A673 (cell line): ENCODE data around the gene IL15.

Experiments used
- EZH2 ChIP-seq: fragments of 200-600 bp; sonication (generic); IDR thresholded peaks from 2 replicates; pipeline ENCODE4 v1.6.1; 2017; ENCODE audit warnings: borderline replicate concordance, low read depth, mild to moderate bottlenecking, mixed read lengths, antibody characterized with exemption, low read length; ENCODE audit not compliant: poor library complexity, severe bottlenecking
- TF ChIP-seq, protein P1 (sequence below): fragments of 300-800, 200-600 bp; sonication (generic); conservative IDR thresholded peaks from 2 replicates; pipeline ENCODE4 v1.5.1; 2017; ENCODE audit warnings: low read depth, mild to moderate bottlenecking, antibody characterized with exemption, low read length, moderate library complexity, mixed read lengths

DNA sequence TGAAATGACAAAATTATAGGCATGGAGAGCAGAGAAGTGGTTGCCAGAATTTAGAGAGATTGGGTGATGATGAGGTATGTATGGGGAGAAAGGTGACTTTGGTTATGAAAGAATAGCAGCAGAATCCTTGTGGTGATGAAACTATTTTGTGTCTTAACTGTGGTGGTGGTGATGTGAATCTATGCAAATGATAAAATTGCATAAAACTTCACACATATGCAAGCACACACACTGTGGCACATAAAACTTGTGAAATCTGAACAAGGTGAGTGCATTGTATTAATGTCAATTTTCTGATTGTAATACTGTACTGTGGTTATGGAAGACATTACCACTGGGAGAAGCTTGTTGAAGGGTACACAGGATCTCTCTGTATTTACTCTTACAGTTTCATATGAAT, 91.0 kb downstream of the IL15 start:
- TF ChIP-seq, protein P1, sequence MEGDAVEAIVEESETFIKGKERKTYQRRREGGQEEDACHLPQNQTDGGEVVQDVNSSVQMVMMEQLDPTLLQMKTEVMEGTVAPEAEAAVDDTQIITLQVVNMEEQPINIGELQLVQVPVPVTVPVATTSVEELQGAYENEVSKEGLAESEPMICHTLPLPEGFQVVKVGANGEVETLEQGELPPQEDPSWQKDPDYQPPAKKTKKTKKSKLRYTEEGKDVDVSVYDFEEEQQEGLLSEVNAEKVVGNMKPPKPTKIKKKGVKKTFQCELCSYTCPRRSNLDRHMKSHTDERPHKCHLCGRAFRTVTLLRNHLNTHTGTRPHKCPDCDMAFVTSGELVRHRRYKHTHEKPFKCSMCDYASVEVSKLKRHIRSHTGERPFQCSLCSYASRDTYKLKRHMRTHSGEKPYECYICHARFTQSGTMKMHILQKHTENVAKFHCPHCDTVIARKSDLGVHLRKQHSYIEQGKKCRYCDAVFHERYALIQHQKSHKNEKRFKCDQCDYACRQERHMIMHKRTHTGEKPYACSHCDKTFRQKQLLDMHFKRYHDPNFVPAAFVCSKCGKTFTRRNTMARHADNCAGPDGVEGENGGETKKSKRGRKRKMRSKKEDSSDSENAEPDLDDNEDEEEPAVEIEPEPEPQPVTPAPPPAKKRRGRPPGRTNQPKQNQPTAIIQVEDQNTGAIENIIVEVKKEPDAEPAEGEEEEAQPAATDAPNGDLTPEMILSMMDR: no peak
- TF ChIP-seq EZH2: no peak
